ENCODE results near the gene RAD51.

The RAD51 gene

DNA sequence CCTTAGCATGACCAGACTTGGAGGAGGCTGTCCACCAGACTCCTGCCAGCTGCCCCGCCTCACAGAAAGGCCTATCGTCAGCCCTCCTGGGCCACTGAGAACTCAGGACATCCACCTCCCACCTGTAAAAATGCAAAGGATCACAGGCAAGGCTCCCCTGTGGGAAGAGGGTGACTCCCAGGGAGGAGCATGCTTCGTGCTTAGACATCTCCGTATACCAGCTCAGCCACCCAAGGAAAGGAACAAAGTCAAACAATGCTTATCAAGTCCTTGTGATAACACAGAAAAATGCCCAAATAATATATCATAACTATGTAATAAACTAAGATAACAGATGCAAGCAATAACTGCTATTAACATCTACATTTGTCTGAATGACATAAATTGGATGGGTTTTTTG, 55.9 kb downstream of the RAD51 start:
- no peak for ATAC-seq
- TF ChIP-seq, protein P1, sequence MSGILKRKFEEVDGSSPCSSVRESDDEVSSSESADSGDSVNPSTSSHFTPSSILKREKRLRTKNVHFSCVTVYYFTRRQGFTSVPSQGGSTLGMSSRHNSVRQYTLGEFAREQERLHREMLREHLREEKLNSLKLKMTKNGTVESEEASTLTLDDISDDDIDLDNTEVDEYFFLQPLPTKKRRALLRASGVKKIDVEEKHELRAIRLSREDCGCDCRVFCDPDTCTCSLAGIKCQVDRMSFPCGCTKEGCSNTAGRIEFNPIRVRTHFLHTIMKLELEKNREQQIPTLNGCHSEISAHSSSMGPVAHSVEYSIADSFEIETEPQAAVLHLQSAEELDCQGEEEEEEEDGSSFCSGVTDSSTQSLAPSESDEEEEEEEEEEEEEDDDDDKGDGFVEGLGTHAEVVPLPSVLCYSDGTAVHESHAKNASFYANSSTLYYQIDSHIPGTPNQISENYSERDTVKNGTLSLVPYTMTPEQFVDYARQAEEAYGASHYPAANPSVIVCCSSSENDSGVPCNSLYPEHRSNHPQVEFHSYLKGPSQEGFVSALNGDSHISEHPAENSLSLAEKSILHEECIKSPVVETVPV (CRISPR knock-in tag; IDR thresholded peaks at IDR 0.05) = no peak
- TF ChIP-seq PPARA (CRISPR knock-in tag; IDR thresholded peaks at IDR 0.05; ENCODE audit: borderline replicate concordance) (no peak), ISL1 (CRISPR knock-in tag; IDR thresholded peaks at IDR 0.05) (no peak), ESRRG (CRISPR knock-in tag; IDR thresholded peaks at IDR 0.05) (no peak), CSDC2 (CRISPR knock-in tag; IDR thresholded peaks at IDR 0.05) (no peak), BACH2 (CRISPR knock-in tag; IDR thresholded peaks at IDR 0.05; ENCODE audit: borderline replicate concordance) (no peak), TCF4 (CRISPR knock-in tag; IDR thresholded peaks at IDR 0.05; ENCODE audit: borderline replicate concordance) (no peak), ZNF8 (CRISPR knock-in tag; IDR thresholded peaks at IDR 0.05) (no peak), ZFP30 (CRISPR knock-in tag; IDR thresholded peaks at IDR 0.05) (no peak), ZC3H10 (CRISPR knock-in tag; IDR thresholded peaks at IDR 0.05) (no peak)
- TF ChIP-seq, protein P2, sequence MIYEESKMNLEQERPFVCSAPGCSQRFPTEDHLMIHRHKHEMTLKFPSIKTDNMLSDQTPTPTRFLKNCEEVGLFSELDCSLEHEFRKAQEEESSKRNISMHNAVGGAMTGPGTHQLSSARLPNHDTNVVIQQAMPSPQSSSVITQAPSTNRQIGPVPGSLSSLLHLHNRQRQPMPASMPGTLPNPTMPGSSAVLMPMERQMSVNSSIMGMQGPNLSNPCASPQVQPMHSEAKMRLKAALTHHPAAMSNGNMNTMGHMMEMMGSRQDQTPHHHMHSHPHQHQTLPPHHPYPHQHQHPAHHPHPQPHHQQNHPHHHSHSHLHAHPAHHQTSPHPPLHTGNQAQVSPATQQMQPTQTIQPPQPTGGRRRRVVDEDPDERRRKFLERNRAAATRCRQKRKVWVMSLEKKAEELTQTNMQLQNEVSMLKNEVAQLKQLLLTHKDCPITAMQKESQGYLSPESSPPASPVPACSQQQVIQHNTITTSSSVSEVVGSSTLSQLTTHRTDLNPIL (CRISPR knock-in tag; IDR thresholded peaks at IDR 0.05; ENCODE audit: low read depth) = no peak
- TF ChIP-seq, protein P3, sequence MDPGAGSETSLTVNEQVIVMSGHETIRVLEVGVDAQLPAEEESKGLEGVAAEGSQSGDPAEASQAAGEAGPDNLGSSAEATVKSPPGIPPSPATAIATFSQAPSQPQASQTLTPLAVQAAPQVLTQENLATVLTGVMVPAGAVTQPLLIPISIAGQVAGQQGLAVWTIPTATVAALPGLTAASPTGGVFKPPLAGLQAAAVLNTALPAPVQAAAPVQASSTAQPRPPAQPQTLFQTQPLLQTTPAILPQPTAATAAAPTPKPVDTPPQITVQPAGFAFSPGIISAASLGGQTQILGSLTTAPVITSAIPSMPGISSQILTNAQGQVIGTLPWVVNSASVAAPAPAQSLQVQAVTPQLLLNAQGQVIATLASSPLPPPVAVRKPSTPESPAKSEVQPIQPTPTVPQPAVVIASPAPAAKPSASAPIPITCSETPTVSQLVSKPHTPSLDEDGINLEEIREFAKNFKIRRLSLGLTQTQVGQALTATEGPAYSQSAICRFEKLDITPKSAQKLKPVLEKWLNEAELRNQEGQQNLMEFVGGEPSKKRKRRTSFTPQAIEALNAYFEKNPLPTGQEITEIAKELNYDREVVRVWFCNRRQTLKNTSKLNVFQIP (CRISPR knock-in tag; IDR thresholded peaks at IDR 0.05; ENCODE audit: borderline replicate concordance, low read depth) = no peak

DNA sequence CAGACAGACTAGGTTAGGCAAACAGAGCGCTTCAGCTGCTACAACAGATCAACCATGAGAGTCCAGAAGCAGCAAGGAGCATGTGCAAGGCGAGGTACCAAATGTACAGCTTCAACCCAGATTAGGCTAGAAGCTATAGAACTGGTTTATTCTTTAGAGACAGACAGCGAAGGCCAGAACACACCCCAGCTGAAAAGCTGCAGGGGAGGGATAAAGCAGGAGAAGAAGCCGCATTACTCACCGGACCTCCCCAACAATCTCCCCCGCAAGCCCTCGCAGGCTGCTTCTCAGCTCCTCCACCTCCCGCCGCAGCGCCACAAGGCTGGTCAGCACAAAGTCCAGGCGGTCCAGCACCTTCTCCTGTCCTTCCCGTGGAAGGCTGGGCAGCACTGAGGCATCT, 56.8 kb downstream of the RAD51 start:
- TF ChIP-seq SNAI2 (CRISPR knock-in tag; IDR thresholded peaks at IDR 0.05) (no peak), OSR1 (CRISPR knock-in tag; IDR thresholded peaks at IDR 0.05) (no peak), ZNF565 (CRISPR knock-in tag; conservative IDR thresholded peaks at IDR 0.05; ENCODE audit: low read depth) (no peak), ZNF70 (CRISPR knock-in tag; IDR thresholded peaks at IDR 0.05) (no peak), ZFP3 (CRISPR knock-in tag; IDR thresholded peaks at IDR 0.05) (no peak), ISL1 (CRISPR knock-in tag; IDR thresholded peaks at IDR 0.05) (no peak)
- TF ChIP-seq, protein P3 (CRISPR knock-in tag; IDR thresholded peaks at IDR 0.05; ENCODE audit: borderline replicate concordance, low read depth) = no peak
- TF ChIP-seq, protein P4, sequence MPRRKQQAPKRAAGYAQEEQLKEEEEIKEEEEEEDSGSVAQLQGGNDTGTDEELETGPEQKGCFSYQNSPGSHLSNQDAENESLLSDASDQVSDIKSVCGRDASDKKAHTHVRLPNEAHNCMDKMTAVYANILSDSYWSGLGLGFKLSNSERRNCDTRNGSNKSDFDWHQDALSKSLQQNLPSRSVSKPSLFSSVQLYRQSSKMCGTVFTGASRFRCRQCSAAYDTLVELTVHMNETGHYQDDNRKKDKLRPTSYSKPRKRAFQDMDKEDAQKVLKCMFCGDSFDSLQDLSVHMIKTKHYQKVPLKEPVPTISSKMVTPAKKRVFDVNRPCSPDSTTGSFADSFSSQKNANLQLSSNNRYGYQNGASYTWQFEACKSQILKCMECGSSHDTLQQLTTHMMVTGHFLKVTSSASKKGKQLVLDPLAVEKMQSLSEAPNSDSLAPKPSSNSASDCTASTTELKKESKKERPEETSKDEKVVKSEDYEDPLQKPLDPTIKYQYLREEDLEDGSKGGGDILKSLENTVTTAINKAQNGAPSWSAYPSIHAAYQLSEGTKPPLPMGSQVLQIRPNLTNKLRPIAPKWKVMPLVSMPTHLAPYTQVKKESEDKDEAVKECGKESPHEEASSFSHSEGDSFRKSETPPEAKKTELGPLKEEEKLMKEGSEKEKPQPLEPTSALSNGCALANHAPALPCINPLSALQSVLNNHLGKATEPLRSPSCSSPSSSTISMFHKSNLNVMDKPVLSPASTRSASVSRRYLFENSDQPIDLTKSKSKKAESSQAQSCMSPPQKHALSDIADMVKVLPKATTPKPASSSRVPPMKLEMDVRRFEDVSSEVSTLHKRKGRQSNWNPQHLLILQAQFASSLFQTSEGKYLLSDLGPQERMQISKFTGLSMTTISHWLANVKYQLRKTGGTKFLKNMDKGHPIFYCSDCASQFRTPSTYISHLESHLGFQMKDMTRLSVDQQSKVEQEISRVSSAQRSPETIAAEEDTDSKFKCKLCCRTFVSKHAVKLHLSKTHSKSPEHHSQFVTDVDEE (CRISPR knock-in tag; IDR thresholded peaks at IDR 0.05) = no peak
- no peak for ATAC-seq

DNA sequence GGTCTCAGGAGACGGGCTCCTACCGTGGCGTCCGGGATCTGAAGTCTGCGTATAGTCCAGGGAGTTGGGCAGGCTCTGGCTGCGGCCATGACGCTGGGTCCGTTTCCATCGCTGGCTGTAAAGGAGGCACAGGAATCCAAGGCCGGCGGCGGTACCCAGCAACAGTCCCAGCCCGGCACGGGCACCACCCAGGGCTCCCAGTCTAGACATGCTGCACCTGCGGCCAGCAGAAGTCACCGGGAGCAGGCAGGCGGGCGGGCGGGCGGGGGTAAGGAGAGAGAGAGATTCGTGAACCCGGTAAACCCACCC, 59.6 kb downstream of the RAD51 start:
- peak; percentile 55 for ATAC-seq
- no peak for TF ChIP-seq TCF4 (CRISPR knock-in tag; IDR thresholded peaks at IDR 0.05; ENCODE audit: borderline replicate concordance)
- TF ChIP-seq, protein P2 (CRISPR knock-in tag; IDR thresholded peaks at IDR 0.05; ENCODE audit: low read depth) = no peak
- TF ChIP-seq GLIS3 (CRISPR knock-in tag; IDR thresholded peaks at IDR 0.05) = no peak
- TF ChIP-seq ZNF8 (CRISPR knock-in tag; IDR thresholded peaks at IDR 0.05) = no peak
- TF ChIP-seq BACH2 (CRISPR knock-in tag; IDR thresholded peaks at IDR 0.05; ENCODE audit: borderline replicate concordance) = no peak

All from SK-N-SH treated with all-trans-retinoic acid at 6 μM for 48 hours (cell line).